ENCODE data around the gene EDAR. TPM values are rescaled to one million over a fixed set of nuclear protein-coding genes. Genes with fewer than 3 reads are reported as not detected.

Gene EDAR
- total RNA-seq, 6 donors from 2014 or later = under 0.01 to 0.13 (median 0.09) TPM; not detected in 3

DNA sequence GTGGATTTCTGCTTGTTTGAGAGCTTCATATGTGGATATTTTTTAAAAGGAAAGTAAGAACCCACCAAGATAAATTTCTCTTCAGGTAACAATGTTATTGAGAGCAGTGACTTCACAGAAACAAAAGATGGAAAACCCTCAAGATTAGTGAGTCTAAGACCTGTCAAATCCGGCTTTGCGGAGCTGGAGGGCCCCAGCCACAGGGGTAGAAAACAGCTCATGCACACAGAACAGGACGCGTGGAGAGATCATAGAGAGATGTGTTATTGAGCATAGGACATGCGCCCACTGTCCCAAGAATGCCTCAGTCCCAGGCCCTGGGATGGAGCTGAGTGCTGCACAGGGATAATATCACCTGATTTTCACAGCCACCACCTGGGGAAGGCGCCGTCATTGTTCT, 21.3 kb downstream of the EDAR start:
- Histone ChIP-seq H3K9me3 (no peaks in the 10 kb centered on the region), H3K4me3 (no peak overlapping the region), H3K27me3 (no peaks in the 10 kb centered on the region), H3K36me3 (no peaks in the 10 kb centered on the region), H3K27ac (no peak overlapping the region), H3K4me1 (no peaks in the 10 kb centered on the region)
- TF ChIP-seq CTCF (IDR thresholded peaks at IDR 0.05) = no peak
- ATAC-seq (ENCODE audit: low FRiP score in 2 of 2) (no peak), DNase-seq (no peak)
- 77 to 83% methylated on average over 7 of the region's 7 CpGs for WGBS, 2 donors

DNA sequence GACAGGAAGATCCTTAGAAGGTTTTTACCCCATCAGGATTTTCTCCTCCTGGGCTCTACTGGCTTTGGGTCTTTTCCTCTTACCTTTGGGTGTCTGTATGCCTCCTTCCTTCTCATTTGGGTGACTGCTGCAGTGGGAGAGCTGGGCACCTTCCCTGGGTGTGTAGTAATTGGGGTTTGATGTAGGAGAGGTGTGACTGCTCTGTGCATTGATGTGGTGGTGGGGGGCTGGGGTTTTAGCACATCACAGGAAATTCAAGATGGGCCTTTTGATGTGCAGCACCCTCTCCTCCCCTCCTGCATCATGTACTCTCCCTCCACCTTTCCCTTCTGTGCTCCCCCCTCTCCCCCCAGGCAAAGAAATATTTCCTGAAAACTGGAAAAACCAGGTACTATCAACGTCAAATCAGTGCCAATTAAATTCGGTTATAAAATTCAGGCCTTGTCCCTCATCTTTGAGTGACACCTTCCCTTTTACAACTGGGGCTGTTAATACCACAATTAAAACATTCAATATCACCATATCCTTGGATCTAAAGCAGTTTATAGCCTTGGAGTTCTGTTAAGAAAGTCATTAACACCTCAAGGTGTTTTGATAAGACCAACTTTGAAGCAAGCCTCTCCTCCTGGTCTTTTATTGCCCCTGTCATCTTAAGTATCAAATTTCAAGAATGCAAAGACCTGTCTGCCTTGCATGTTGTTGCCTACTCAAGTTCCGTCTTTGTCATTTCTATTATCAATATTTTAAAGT, 23.3 kb downstream of the EDAR start:
- WGBS, 2 donors = 72 to 80% methylated on average over 3 of the region's 3 CpGs

GRCh38 chr2:108963057-108963456, 26.0 kb downstream of the EDAR start:
- Histone ChIP-seq H3K27ac (no peak overlapping the region), H3K9me3 (no peaks in the 10 kb centered on the region), H3K4me1 (no peaks in the 10 kb centered on the region), H3K27me3 (no peaks in the 10 kb centered on the region), H3K36me3 (no peaks in the 10 kb centered on the region), H3K4me3 (no peak overlapping the region)
- ATAC-seq (ENCODE audit: low FRiP score in 2 of 2) (no peak), DNase-seq (no peak)
- 84 to 87% methylated on average over 8 of the region's 8 CpGs for WGBS, 2 donors
- TF ChIP-seq POLR2AphosphoS5 (IDR thresholded peaks at IDR 0.05) (no peak), EP300 (IDR thresholded peaks at IDR 0.05) (no peak), POLR2A (IDR thresholded peaks at IDR 0.05) (no peak), CTCF (IDR thresholded peaks at IDR 0.05) (no peak)

More for the DNA sequence above, 23.3 kb downstream of the EDAR start:
- Histone ChIP-seq H3K27ac (no peak overlapping the region), H3K4me1 (no peaks in the 10 kb centered on the region), H3K4me3 (no peak overlapping the region), H3K36me3 (no peaks in the 10 kb centered on the region), H3K27me3 (no peaks in the 10 kb centered on the region), H3K9me3 (no peaks in the 10 kb centered on the region)
- ATAC-seq (ENCODE audit: low FRiP score in 2 of 2) = no peak
- TF ChIP-seq CTCF (IDR thresholded peaks at IDR 0.05) (no peak), POLR2A (IDR thresholded peaks at IDR 0.05) (no peak), POLR2AphosphoS5 (IDR thresholded peaks at IDR 0.05) (no peak), EP300 (IDR thresholded peaks at IDR 0.05) (no peak)
- DNase-seq = no peak

DNA sequence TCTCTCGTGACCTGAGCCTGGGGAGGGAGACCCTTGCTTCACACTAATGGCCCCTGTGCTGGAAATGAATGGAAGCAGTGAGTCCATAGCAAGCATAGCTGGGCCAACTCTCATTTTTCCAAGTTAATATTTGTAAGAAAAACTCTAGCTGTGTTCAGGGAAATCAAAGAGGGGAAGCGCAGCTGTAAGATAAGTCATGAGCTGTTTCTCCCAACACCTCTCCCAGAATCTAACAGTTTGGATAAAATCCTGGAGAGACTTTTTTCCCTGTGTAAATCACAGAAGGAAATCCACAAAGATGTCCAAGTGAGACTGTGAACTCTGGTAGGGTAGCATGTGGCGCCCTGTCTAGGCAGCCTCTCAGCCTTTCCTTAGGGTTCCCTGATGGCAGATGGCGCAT, 27.2 kb downstream of the EDAR start:
- Histone ChIP-seq H3K36me3 (no peaks in the 10 kb centered on the region), H3K27ac (no peak overlapping the region), H3K27me3 (no peaks in the 10 kb centered on the region), H3K4me3 (no peak overlapping the region), H3K4me1 (no peaks in the 10 kb centered on the region), H3K9me3 (no peaks in the 10 kb centered on the region)
- no peak for ATAC-seq (ENCODE audit: low FRiP score in 2 of 2)
- 95 to 96% methylated on average over 4 of the region's 4 CpGs for WGBS, 2 donors
- TF ChIP-seq POLR2A (IDR thresholded peaks at IDR 0.05) = no peak
- no peak for TF ChIP-seq POLR2AphosphoS5 (IDR thresholded peaks at IDR 0.05)
- no peak for TF ChIP-seq CTCF (IDR thresholded peaks at IDR 0.05)
- TF ChIP-seq EP300 (IDR thresholded peaks at IDR 0.05) = no peak
- no peak for DNase-seq

GRCh38 chr2:108960006-108960405, 29.0 kb downstream of the EDAR start:
- no peaks in the 10 kb centered on the region for H3K9me3 ChIP-seq
- H3K4me1 ChIP-seq = no peaks in the 10 kb centered on the region
- DNase-seq = no peak
- no peak overlapping the region for H3K27ac ChIP-seq
- H3K4me3 ChIP-seq = no peak overlapping the region
- no peaks in the 10 kb centered on the region for H3K36me3 ChIP-seq
- no peak for TF ChIP-seq CTCF (IDR thresholded peaks at IDR 0.05)
- TF ChIP-seq POLR2AphosphoS5 (IDR thresholded peaks at IDR 0.05) = no peak
- no peak for TF ChIP-seq POLR2A (IDR thresholded peaks at IDR 0.05)
- ATAC-seq (ENCODE audit: low FRiP score in 2 of 2) = no peak
- WGBS, 2 donors = 83 to 91% methylated on average over 5 of the region's 5 CpGs
- H3K27me3 ChIP-seq = no peaks in the 10 kb centered on the region

Measured in upper lobe of left lung (tissue), 6 donors.